NCI-H524 (cell line): ENCODE results near the gene COMMD2.

Experiments
- DNase-seq, 2 experiments: peaks; one replicate each; lab custom pipeline; 2025; lab: John Stamatoyannopoulos, UW

COMMD2 gene

DNA sequence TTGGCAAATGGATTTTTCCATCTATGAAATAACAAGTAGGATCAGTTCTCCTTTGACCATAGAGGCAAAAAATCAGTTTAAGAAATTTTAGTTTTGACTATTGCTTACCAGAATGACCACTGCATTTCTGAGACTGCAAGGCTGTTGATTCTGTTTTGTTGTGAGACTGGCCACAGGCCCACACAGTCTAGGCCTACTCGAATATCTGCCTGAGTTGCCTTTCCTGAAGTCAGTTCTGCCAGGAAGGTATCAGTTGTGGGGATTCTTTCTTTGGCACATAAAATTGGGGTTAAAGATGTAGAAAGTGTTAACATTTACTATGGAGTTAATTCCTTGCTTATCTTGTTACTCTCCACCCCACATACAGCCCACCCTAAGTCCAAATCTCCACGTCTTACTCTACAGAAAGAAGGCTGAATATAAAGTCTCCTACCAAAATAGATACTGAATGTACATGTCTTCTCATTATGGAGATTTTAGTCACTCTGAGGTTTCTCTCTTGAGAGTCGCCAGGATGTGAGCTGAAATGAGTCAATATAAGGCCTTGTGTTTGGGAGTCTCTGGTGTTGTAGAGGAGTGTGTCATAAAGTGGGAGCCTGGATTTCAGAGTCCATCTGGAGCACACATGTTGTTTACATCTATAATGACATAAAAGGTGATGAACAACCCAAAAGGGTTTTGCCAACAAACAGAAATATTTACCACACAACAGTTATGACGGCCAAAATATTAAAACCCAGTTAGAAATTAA lies 49.4 kb downstream of the COMMD2 start:
- no peak for DNase-seq

DNA sequence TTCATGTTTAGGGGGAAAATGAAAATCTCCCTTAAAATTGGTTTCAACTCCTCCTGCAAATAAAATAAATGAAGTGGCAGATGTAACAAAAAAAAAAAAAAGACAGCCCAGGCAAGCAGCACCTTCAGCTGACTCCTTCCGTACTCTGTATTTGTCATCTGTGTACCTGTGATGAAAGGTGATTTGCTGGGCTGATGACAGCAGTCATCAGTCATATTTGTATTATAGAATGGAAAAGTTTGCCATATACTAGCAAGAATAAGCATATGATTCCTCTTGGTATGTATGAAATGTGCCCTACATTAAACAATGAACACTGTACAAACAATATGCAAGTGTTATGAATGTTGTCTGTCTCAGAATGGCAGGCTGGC lies 50.3 kb downstream of the COMMD2 start:
- no peak for DNase-seq

- DNase-seq = no peak
Measured at GRCh38 chr3:149701206-149701976, 50.9 kb downstream of the COMMD2 start.
